Measurements from ENCODE around the gene HACE1.

- TF ChIP-seq RARB (CRISPR knock-in tag; IDR thresholded peaks at IDR 0.05) (no peak), ZNF565 (CRISPR knock-in tag; conservative IDR thresholded peaks at IDR 0.05; ENCODE audit: low read depth) (no peak), GLIS3 (CRISPR knock-in tag; IDR thresholded peaks at IDR 0.05) (no peak), TCF4 (CRISPR knock-in tag; IDR thresholded peaks at IDR 0.05; ENCODE audit: borderline replicate concordance) (no peak), PATZ1 (CRISPR knock-in tag; IDR thresholded peaks at IDR 0.05; ENCODE audit: borderline replicate concordance) (no peak), ZFP30 (CRISPR knock-in tag; IDR thresholded peaks at IDR 0.05) (no peak), ZNF70 (CRISPR knock-in tag; IDR thresholded peaks at IDR 0.05) (no peak), ZNF8 (CRISPR knock-in tag; IDR thresholded peaks at IDR 0.05) (no peak), CSRNP3 (CRISPR knock-in tag; IDR thresholded peaks at IDR 0.05) (no peak), ARNTL (CRISPR knock-in tag; IDR thresholded peaks at IDR 0.05; ENCODE audit: borderline replicate concordance, low read depth) (no peak)
These were observed 502 bp upstream of the HACE1 start for GRCh38 chr6:104860221-104860620.

Measured in SK-N-SH treated with all-trans-retinoic acid at 6 μM for 48 hours (cell line).